T-helper 2 cell (primary cell): ENCODE results near the gene LDLRAD3.

Experiments used
- DNase-seq, 5 experiments: peaks; one replicate each; pipeline versions ENCODE4 v3.0.0 to v3.0.0-alpha.2; 2012 to 2022

The LDLRAD3 gene

DNA sequence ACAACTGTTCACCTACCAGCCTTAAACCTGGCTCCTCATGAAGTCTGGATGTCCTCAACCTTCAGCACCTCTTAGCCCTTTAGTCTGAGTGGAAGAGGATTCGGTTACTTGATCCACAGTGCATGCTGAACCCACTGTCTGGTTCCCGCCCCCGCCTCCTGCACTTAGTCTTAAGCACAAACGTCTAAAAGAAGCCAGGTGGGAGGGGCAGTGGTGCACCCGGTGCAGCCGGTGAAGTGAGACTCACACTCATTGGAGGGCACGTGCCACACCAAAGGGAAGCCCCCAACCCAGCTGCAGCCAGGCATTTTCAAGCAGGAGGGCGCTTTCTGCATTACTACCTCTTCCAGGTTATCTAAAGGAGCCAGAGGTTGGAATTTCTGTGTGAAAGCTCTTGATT is 198.6 kb downstream of the LDLRAD3 start:
- no peak for DNase-seq

DNA sequence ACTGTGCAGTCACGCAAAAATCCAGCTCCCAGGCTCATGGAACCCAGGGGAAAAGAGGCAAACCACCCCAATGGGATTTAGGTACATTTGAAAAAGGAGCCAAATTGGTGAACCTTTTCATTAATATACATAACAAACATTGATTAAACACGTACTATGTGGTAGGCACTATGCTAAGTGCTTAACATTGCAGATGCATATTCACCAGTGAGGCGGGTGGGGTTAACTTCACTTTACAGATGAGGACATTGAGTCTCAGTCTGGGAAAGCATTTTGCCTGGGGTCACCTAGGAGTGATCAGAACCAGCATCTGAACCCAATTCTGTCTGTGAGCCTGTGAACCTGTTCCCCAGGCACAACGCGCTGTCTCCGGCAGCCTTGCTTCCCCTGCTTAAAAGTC is 199.0 kb downstream of the LDLRAD3 start:
- DNase-seq: no peak

GRCh38 chr11:36146437-36146836 is 202.6 kb downstream of the LDLRAD3 start:
- no peak for DNase-seq

- DNase-seq: no peak
These were observed 203.6 kb downstream of the LDLRAD3 start for GRCh38 chr11:36147491-36147890.

GRCh38 chr11:36148701-36149100 is 204.8 kb downstream of the LDLRAD3 start:
- no peak for DNase-seq

DNA sequence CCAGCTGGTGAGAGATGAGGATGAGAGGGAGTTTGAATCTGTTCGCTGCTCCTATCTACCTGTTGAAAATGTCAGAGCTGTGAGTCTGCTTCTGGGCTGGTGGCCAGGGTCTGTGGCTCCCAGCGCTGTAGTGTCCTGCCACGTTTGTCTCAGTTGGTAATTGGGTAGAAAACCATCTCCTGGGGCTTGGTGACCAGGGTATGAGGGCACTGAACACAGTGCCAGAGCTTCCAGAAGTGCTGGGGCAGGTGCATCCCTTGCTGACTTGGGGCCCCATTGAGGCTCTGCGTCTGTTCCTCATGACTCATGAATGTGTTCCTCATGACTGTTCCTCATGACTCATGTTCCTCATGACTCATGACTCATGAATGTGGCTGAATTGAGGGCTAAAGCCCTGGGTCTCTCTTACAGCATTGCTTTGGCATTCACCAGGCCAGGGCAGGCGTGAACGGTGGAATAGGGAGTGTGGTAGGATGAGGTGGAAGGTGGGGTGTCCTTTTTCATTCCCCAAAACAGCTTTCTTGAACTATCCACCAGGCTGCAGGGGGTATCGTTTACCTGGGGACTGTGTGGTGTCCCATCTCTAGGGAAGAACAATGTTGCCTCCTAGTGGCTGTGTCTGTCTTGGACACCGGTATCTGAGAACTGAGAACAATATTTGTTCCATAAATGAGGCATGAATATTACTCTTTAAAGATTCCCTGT is 205.8 kb downstream of the LDLRAD3 start:
- peak in 1 of 5 experiments; percentile 14 for DNase-seq

GRCh38 chr11:36150986-36151385 is 207.1 kb downstream of the LDLRAD3 start:
- DNase-seq: no peak

DNA sequence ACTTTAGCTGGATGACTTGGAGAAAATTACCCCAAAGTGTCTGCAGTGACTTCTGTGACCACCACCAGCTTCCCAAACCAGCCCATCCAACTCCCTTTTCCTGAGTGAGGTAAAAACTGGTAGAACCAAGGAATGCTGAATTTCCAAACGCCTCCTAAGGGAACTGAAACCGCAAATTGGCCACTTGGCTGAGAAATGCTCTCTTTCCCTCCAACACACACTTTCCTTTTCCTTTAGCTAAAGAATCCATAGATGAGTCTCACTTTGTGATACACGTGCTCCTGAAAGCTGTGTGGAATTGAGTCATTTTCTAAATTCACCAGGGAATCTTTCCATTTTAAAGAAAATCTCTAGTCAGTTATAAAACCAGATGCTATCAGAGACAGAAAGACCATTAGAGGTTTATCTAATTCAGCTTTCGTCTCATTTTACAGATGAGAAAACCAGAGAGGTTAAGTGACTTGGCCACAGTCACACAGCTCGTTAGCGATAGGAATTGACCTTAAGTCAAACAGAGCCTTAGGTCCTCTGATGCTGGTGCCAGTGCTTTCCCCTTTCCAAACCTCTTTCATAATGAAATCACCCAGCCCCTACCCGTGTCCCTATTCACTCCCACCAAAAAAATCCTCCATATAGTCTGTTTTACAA is 208.2 kb downstream of the LDLRAD3 start:
- no peak for DNase-seq

GRCh38 chr11:36153551-36153950 is 209.7 kb downstream of the LDLRAD3 start:
- no peak for DNase-seq

GRCh38 chr11:36155124-36155561 is 211.3 kb downstream of the LDLRAD3 start:
- no peak for DNase-seq

DNA sequence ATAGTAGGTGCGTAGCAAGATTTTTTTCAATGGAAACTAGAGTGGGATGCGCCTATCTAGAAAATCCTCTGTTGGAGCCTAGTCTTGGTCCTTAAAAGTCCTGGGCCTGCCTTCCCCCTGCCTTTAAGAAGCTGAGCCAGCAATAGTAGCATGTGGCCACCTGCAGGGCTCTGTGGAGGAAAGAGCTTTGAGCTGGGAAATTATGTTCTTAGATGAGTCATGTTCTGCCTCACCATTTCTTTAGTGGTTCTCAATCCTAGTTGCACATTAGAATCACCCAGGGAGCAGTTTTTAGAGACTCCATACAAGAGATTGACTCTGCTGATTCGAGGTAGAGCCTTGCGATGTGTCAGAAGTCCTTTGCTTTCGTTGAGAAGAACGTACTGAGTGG is 211.9 kb downstream of the LDLRAD3 start:
- no peak for DNase-seq

GRCh38 chr11:36156161-36156816 is 212.4 kb downstream of the LDLRAD3 start:
- no peak for DNase-seq

GRCh38 chr11:36156817-36157519 is 213.1 kb downstream of the LDLRAD3 start:
- no peak for DNase-seq

DNA sequence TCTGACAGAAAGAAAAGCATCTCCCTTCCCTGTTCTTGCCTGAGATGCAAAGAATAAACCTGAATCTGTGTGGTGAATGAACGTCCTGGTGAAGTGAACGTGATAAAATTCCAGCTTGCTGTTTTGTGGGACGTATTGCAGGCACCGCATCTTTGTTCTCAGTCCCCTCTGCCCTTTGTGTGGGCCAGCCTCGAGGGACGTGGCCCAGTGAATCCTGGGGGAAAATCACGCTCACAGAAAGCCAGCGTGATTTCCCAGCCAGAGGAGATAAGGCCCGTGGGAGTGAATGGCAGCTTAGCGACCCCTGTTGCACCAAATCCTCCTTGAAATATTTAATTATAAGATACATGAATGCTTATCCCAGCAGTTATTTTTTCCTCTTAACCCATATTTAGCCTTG is 216.2 kb downstream of the LDLRAD3 start:
- DNase-seq: no peak

GRCh38 chr11:36161572-36161971 is 217.7 kb downstream of the LDLRAD3 start:
- no peak for DNase-seq

- no peak for DNase-seq
These were observed 218.4 kb downstream of the LDLRAD3 start for GRCh38 chr11:36162006-36162882.

DNA sequence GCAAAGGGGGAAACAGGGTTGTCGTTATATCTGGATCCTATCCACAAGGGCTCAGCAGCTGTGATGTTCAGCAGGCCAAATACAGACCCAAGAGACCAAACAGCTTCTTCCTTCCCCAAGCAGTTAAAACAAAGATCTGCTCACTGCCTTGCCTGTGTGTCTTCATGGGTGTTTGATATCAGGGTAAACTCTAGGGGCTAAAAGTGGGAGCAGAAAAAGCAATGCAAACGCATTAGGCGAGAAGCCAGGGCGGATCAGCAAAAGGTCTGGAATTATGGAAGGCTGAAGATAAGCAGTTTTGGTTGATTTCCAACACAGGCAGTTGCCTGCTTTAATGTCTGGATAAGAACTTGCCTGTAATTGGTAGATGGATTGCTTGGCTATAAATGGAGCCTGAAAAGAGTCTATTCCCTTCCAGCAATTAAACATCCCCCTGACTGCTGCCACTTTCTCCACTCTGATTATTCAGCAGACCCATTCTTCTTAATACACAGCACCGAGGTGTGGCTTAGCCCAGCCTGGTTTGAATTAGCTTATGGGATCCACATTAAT is 219.1 kb downstream of the LDLRAD3 start:
- DNase-seq: no peak

DNA sequence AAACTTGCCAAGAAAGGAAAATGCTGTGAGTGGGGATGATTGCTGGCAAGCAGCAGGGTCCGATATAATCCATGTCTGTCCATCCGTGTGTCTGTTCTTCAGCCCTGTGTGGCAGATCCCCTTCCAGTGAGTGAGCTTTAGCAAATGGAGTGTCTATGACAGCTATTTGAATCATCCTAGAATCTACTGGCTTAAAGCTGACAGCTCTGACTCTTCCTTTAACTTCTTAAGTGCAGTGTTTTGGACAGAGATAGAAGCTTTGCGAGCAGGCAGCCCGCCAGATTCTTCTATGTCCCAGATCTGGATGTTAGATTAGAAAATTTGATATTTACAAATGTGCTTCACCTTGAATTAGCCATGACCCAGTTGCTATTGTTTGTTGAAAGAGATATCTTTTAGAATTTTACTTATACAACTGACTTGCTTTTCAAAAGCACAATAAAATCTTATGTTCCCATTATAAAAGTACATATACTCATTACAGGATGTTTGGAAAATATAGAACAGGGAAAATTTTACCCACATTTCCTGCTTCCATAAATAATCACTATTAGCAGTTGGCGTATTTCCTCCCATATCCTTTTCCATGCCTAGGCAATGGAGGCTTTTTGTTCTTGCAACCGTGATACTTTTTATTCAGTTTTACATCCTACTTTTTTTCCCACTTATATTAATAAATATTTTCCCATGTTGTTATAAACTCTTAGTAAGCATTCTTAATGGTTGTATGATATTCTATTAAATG is 220.8 kb downstream of the LDLRAD3 start:
- DNase-seq: no peak

GRCh38 chr11:36165621-36166397 is 221.9 kb downstream of the LDLRAD3 start:
- DNase-seq: no peak

- no peak for DNase-seq
These were observed 223.2 kb downstream of the LDLRAD3 start for GRCh38 chr11:36167073-36167472.
